Chondrocyte (in vitro differentiated cells): ENCODE results near the gene RTN1. TPM values are rescaled to one million over a fixed set of nuclear protein-coding genes. Genes with fewer than 3 reads are reported as not detected.

Experiments used
- DNase-seq: peaks from one replicate; pipeline ENCODE4 v3.0.0; 2021; ENCODE audit warnings: mixed read lengths, low spot score
- H3K27ac Mint-ChIP-seq: one replicate; pipeline ENCODE4 v1.8.0; 2021; ENCODE audit warnings: mild to moderate bottlenecking, moderate library complexity, mixed read lengths; ENCODE audit not compliant: unreplicated experiment
- H3K27me3 Mint-ChIP-seq: 2 replicates; pipeline ENCODE4 v1.8.0; 2021; ENCODE audit warnings: low read depth, mixed read lengths
- H3K36me3 Mint-ChIP-seq: 2 replicates; pipeline ENCODE4 v1.8.0; 2021; ENCODE audit warnings: low read depth, mixed read lengths
- H3K4me1 Mint-ChIP-seq: 2 replicates; pipeline ENCODE4 v1.8.0; 2021; ENCODE audit warnings: low read depth, mild to moderate bottlenecking, mixed read lengths
- H3K4me3 Mint-ChIP-seq: one replicate; pipeline ENCODE4 v1.8.0; 2021; ENCODE audit warnings: mild to moderate bottlenecking, moderate library complexity, mixed read lengths; ENCODE audit not compliant: unreplicated experiment
- H3K9me3 Mint-ChIP-seq: 2 replicates; pipeline ENCODE4 v1.8.0; 2021; ENCODE audit warnings: low read depth, mixed read lengths
- CTCF ChIP-seq: fragments of 200-600 bp; sonication (generic); IDR thresholded peaks from 2 replicates; pipeline ENCODE4 v1.5.0; 2021; ENCODE audit warnings: antibody characterized with exemption, mild to moderate bottlenecking, moderate library complexity
- total RNA-seq: library from RNA; stranded (reverse); gene quantifications from 3 replicates; pipeline ENCODE4 v1.2.1, GENCODE V29; 2021

Gene RTN1
- total RNA-seq, 1 donor from 2014 or later: 0.32 TPM

- no peak for DNase-seq
- Mint-ChIP-seq H3K36me3 (no peaks in the 10 kb centered on the region), H3K4me3 (no peak overlapping the region), H3K27me3 (peaks cover 12% of the 10 kb centered on the region), H3K9me3 (no peaks in the 10 kb centered on the region), H3K27ac (no peak overlapping the region), H3K4me1 (no peaks in the 10 kb centered on the region)
- no peak for TF ChIP-seq CTCF
Measured at GRCh38 chr14:59585891-59586554, 284.6 kb downstream of the RTN1 start.

- H3K27ac Mint-ChIP-seq: no peak overlapping the region
- no peaks in the 10 kb centered on the region for H3K4me1 Mint-ChIP-seq
- peak; percentile 50 for TF ChIP-seq CTCF
- H3K36me3 Mint-ChIP-seq: no peaks in the 10 kb centered on the region
- no peak overlapping the region for H3K4me3 Mint-ChIP-seq
- no peaks in the 10 kb centered on the region for H3K9me3 Mint-ChIP-seq
- peaks cover 7% of the 10 kb centered on the region for H3K27me3 Mint-ChIP-seq
- no peak for DNase-seq
Measured at GRCh38 chr14:59583755-59584154, 286.8 kb downstream of the RTN1 start.

GRCh38 chr14:59582845-59583509 lies 287.6 kb downstream of the RTN1 start:
- no peaks in the 10 kb centered on the region for H3K36me3 Mint-ChIP-seq
- DNase-seq: no peak
- TF ChIP-seq CTCF: no peak
- H3K9me3 Mint-ChIP-seq: no peaks in the 10 kb centered on the region
- no peak overlapping the region for H3K4me3 Mint-ChIP-seq
- H3K27ac Mint-ChIP-seq: no peak overlapping the region
- H3K4me1 Mint-ChIP-seq: no peaks in the 10 kb centered on the region
- H3K27me3 Mint-ChIP-seq: peaks cover 7% of the 10 kb centered on the region

- TF ChIP-seq CTCF: no peak
- no peak overlapping the region for H3K4me3 Mint-ChIP-seq
- no peaks in the 10 kb centered on the region for H3K36me3 Mint-ChIP-seq
- no peaks in the 10 kb centered on the region for H3K4me1 Mint-ChIP-seq
- H3K27me3 Mint-ChIP-seq: peaks cover 7% of the 10 kb centered on the region
- H3K27ac Mint-ChIP-seq: no peak overlapping the region
- no peaks in the 10 kb centered on the region for H3K9me3 Mint-ChIP-seq
- DNase-seq: no peak
Measured at GRCh38 chr14:59582161-59582560, 288.4 kb downstream of the RTN1 start.

GRCh38 chr14:59580911-59581310 lies 289.7 kb downstream of the RTN1 start:
- H3K27me3 Mint-ChIP-seq: peaks cover 10% of the 10 kb centered on the region
- H3K4me1 Mint-ChIP-seq: peaks cover 7% of the 10 kb centered on the region
- DNase-seq: no peak
- H3K9me3 Mint-ChIP-seq: no peaks in the 10 kb centered on the region
- no peak overlapping the region for H3K4me3 Mint-ChIP-seq
- TF ChIP-seq CTCF: no peak
- H3K36me3 Mint-ChIP-seq: no peaks in the 10 kb centered on the region
- H3K27ac Mint-ChIP-seq: no peak overlapping the region
